Right ventricle myocardium inferior (tissue), 1 donor: Measurements from ENCODE around the gene PASK. TPM values are rescaled to one million over a fixed set of nuclear protein-coding genes. Genes with fewer than 3 reads are reported as not detected.
A peak's percentile ranks its signal among the peaks of the same experiment; 100 is the strongest.

Experiments used
- ATAC-seq: fragments of 200-7000 bp; cut with Tn5 transposase; one replicate; pipeline ENCODE4 v1.9.1; 2020; ENCODE audit warnings: mild to moderate bottlenecking, moderate library complexity
- DNase-seq: peaks from one replicate; pipeline ENCODE4 v3.0.0; 2021; ENCODE audit errors: missing footprints
- intact Hi-C: fragments of 100-400 bp; cut with DNase I; formaldehyde crosslinking; loops from one replicate; pipeline ENCODE4 v1.11.0; 2022
- total RNA-seq: library from RNA; stranded (reverse); fragmentation: NEBNext Ultra II Directional; extraction: Animal tissue kit (Norgen Biotek cat#: 25700); gene quantifications from one replicate; pipeline ENCODE4 v1.2.1, GENCODE V29; 2021
- donor health status: DM: no; HTN: yes; CAD: no; lungs with severe emphysema.

PASK gene
- total RNA-seq, 1 donor from 2014 or later, result 1.4 TPM

DNA sequence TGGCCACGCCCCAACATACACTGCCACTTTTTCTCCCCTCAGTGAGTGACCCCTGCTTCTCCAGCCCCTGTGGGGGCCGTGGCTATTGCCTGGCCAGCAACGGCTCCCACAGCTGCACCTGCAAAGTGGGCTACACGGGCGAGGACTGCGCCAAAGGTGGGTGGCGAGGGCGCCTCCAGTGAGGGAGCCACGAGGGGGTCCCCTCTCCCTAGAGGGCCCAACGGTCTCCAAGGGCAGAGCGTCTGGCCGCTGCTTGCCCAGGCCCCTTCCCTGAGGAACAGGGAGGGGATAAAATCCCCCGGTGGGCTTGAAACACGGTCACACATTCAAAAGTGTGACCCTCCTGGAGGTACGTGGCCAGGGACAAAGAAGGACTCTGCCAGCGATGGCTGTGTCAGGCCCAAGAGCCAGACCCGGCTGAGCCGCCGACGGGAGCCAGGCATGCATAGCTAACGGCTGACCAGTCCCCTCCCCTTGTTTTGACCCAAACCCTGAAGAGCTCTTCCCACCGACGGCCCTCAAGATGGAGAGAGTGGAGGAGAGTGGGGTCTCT is 84.4 kb downstream of the PASK start:
- intact Hi-C loops, result no loop called here
- peak; percentile 44 for DNase-seq
- no peak for ATAC-seq

- ATAC-seq (peak; percentile 27), DNase-seq (peak; percentile 69)
- intact Hi-C loops, result no loop called here
Observed at GRCh38 chr2:241064008-241064801, 85.1 kb downstream of the PASK start.

DNA sequence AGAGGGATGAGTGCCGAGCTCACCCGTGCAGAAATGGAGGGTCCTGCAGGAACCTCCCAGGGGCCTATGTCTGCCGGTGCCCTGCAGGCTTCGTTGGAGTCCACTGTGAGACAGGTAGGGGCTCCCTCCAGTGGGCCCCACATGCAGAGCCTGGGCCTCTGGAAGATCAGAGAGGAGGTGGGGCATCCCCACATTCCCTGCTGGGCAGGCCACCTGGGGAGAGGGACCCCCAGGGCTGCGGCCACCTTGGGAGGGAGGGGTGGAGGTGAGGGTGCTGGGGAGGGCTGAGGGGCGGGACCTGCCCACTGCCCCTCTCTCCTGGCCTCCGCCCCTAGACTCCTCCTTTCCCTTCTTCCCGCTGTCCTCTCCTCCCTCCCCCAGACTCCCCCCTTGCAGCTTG is 85.7 kb downstream of the PASK start:
- peak; percentile 15 for ATAC-seq
- peak; percentile 39 for DNase-seq
- intact Hi-C loops, result no loop called here

GRCh38 chr2:241063093-241063551 is 86.2 kb downstream of the PASK start:
- no peak for ATAC-seq
- intact Hi-C loops, result no loop called here
- peak; percentile 55 for DNase-seq

DNA sequence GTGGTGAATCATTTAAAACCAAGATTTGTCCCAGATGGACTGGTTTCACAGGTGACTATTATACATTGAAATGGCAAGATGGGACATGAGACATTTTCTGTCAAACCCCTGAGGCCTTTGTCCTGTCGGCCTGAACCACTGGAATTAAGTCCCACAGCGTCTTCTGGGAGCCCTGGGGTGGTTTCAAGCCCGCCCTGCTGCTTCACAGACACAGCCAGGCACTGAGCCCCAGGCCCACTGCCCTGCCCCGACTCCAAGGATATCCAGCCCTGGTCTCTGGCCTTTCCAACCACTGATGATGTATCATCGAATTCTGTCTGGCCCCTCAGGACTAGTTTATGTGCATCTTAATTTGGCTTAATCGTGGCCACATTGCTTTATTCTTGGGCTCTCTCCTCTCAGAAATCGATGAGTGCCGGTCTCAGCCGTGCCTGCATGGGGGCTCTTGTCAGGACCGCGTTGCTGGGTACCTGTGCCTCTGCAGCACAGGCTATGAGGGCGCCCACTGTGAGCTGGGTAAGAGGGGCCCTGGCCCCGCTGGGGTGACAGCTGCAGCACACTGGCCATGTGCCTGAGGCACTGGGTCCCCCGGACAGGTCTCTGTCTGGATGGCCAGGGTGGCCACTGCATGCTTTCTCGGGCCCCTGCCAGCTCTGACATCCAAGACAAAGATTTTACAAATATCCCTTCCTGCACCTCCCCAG is 86.7 kb downstream of the PASK start:
- intact Hi-C loops, result no loop called here
- ATAC-seq (no peak), DNase-seq (peak; percentile 23)

DNA sequence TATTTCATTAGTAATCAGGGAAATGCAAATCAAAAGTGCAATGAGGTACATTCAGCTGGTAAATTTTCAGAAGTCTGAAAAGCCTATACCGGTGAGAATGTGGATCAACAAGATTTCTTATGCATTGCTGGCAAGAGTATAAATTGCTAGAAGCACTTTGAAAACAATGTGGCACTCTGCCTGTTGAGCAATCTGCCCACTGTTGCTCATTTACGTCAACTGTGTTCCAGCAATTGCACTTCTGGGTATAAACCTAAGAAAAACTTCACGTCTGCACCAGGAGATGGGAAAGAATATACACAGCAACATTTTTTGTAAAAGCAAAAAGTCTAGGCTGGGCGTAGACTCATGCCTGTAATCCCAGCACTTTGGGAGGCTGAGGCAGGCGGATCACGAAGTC is 88.0 kb downstream of the PASK start:
- intact Hi-C loops, result no loop called here
- DNase-seq, result no peak
- no peak for ATAC-seq

Other genes starting within 250 kb of the PASK start
- gene CROCC2, start 243.1 kb downstream of the PASK start, total RNA-seq, result not detected
- 6.7 TPM for gene SNED1, start 150.9 kb downstream of the PASK start, total RNA-seq
- gene MTERF4, start 47.2 kb downstream of the PASK start, total RNA-seq, result 23.0 TPM
- gene PPP1R7, start 995 bp upstream of the PASK start, total RNA-seq, result 66.6 TPM
- 0.81 TPM for gene ANO7, start 39.2 kb upstream of the PASK start, total RNA-seq
- 393 TPM for gene HDLBP, start 166.2 kb upstream of the PASK start, total RNA-seq
- 150 TPM for gene SEPTIN2, start 166.5 kb upstream of the PASK start, total RNA-seq
- 15.0 TPM for gene FARP2, start 206.8 kb upstream of the PASK start, total RNA-seq